Urinary bladder (tissue), 2 donors: ENCODE data around the gene ELK4. TPM values are rescaled to one million over a fixed set of nuclear protein-coding genes. Genes with fewer than 3 reads are reported as not detected.

Experiments used
- polyA plus RNA-seq: library from polyadenylated mRNA; stranded (reverse); fragments of 200-250 nt; gene quantifications from one replicate; pipeline ENCODE4 v1.2.3, GENCODE V29; 2013
- small RNA-seq: library from RNA; depleted of rRNA; stranded (forward); fragments of <200 nt; gene quantifications from one replicate; pipeline ENCODE3, GENCODE V24; 2014
- total RNA-seq: library from RNA; depleted of rRNA; stranded (reverse); fragments of >200 nt; gene quantifications from one replicate; pipeline ENCODE4 v1.2.3, GENCODE V29; 2014
- donor health status: healthy.

Gene ELK4
- total and polyA plus RNA-seq, 2 donors: 5.6 to 41.9 TPM

Small RNA genes lying within 50 kb of the gene (small RNA-seq; reads per million reads assigned to genes)
- gene RNU2-19P: not detected
- gene RNU6-418P: not detected

Other genes with a start within 250 kb of the ELK4 start
- gene LEMD1, start 210.0 kb downstream of the ELK4 start, total RNA-seq: not detected
- not detected for gene LEMD1, start 210.0 kb downstream of the ELK4 start, polyA plus RNA-seq
- not detected for gene BLACAT1, start 176.0 kb downstream of the ELK4 start, total RNA-seq
- 0.03 TPM for gene BLACAT1, start 176.0 kb downstream of the ELK4 start, polyA plus RNA-seq
- gene CDK18, start 127.3 kb downstream of the ELK4 start, total RNA-seq: 3.5 TPM
- gene CDK18, start 127.3 kb downstream of the ELK4 start, polyA plus RNA-seq: 6.0 TPM
- gene SLC45A3, start 48.5 kb upstream of the ELK4 start, total RNA-seq: 4.8 TPM
- 2.3 TPM for gene SLC45A3, start 48.5 kb upstream of the ELK4 start, polyA plus RNA-seq
- gene NUCKS1, start 118.2 kb upstream of the ELK4 start, total RNA-seq: 287 TPM
- 79.9 TPM for gene NUCKS1, start 118.2 kb upstream of the ELK4 start, polyA plus RNA-seq
- 5.1 TPM for gene RAB29, start 143.5 kb upstream of the ELK4 start, total RNA-seq
- 24.1 TPM for gene RAB29, start 143.5 kb upstream of the ELK4 start, polyA plus RNA-seq
- gene SLC41A1, start 181.2 kb upstream of the ELK4 start, total RNA-seq: 11.5 TPM
- gene SLC41A1, start 181.2 kb upstream of the ELK4 start, polyA plus RNA-seq: 24.1 TPM
- 1.6 TPM for gene PM20D1, start 218.1 kb upstream of the ELK4 start, total RNA-seq
- 2.0 TPM for gene PM20D1, start 218.1 kb upstream of the ELK4 start, polyA plus RNA-seq